Liver (tissue), 9 donors: Measurements from ENCODE around the gene PLEKHO2. TPM values are rescaled to one million over a fixed set of nuclear protein-coding genes. Genes with fewer than 3 reads are reported as not detected.

Experiments used
- DNase-seq: peaks from one replicate; pipeline ENCODE4 v3.0.0-alpha.2; 2017; ENCODE audit warnings: low spot score
- H3K27ac ChIP-seq, 2 donors: one replicate each; pipeline ENCODE4 v1.7.0; 2013; ENCODE audit warnings: inconsistent platforms in 2 of 2, low read length in 2 of 2, control low read depth in 1 of 2, low read depth in 1 of 2, mild to moderate bottlenecking in 1 of 2
- H3K27me3 ChIP-seq, 4 donors: one replicate each; pipeline versions ENCODE4 v1.6.1 to v1.7.0; 2013; ENCODE audit warnings: low read length in 3 of 4, inconsistent platforms in 1 of 4, mild to moderate bottlenecking in 1 of 4, moderate library complexity in 1 of 4; ENCODE audit not compliant: control insufficient read depth in 4 of 4, insufficient read depth in 4 of 4
- H3K36me3 ChIP-seq, 4 donors: one replicate each; pipeline versions ENCODE4 v1.6.1 to v1.7.0; 2013; ENCODE audit warnings: low read length in 3 of 4, mild to moderate bottlenecking in 3 of 4, low read depth in 1 of 4, moderate library complexity in 1 of 4; ENCODE audit not compliant: control insufficient read depth in 4 of 4, insufficient read depth in 3 of 4
- H3K4me1 ChIP-seq, 4 donors: one replicate each; pipeline versions ENCODE4 v1.6.1 to v1.7.0; 2013; ENCODE audit warnings: low read length in 3 of 4, mild to moderate bottlenecking in 3 of 4, moderate library complexity in 1 of 4; ENCODE audit not compliant: control insufficient read depth in 4 of 4, insufficient read depth in 4 of 4
- H3K4me3 ChIP-seq, 3 donors: one replicate each; pipeline versions ENCODE4 v1.6.1 to v1.7.0; 2013; ENCODE audit warnings: low read length in 3 of 3, control low read depth in 1 of 3, low read depth in 1 of 3, mild to moderate bottlenecking in 1 of 3
- H3K9ac ChIP-seq, 2 donors: one replicate each; pipeline ENCODE4 v1.7.0; 2013; ENCODE audit warnings: low read length in 2 of 2, mild to moderate bottlenecking in 2 of 2, moderate library complexity in 2 of 2, control low read depth in 1 of 2, low read depth in 1 of 2
- H3K9me3 ChIP-seq, 4 donors: one replicate each; pipeline versions ENCODE4 v1.6.1 to v1.7.0; 2013; ENCODE audit warnings: low read length in 3 of 4; ENCODE audit not compliant: control insufficient read depth in 4 of 4
- ATF3 ChIP-seq: IDR thresholded peaks from 2 replicates; pipeline ENCODE4 v1.6.1; 2016; ENCODE audit warnings: antibody characterized with exemption
- CTCF ChIP-seq: fragments of 150-350 bp; IDR thresholded peaks from 2 replicates; pipeline ENCODE4 v1.5.1; 2017; ENCODE audit warnings: improper control_type of control experiment, low read depth, low read length; ENCODE audit not compliant: missing input control
- EGR1 ChIP-seq, 2 donors: IDR thresholded peaks; 2 replicates each; pipeline ENCODE4 v1.6.1; 2016 to 2018; ENCODE audit warnings: antibody characterized with exemption in 2 of 2, low read depth in 2 of 2
- FOXA1 ChIP-seq: IDR thresholded peaks from 2 replicates; pipeline ENCODE4 v1.6.1; 2016; ENCODE audit warnings: antibody characterized with exemption
- FOXA2 ChIP-seq: IDR thresholded peaks from 2 replicates; pipeline ENCODE4 v1.6.1; 2016; ENCODE audit warnings: antibody characterized with exemption
- GABPA ChIP-seq, 2 donors: IDR thresholded peaks in 1 of 2; conservative IDR thresholded peaks in 1 of 2; 2 replicates each; pipeline ENCODE4 v1.6.1; 2016; ENCODE audit warnings: antibody characterized with exemption in 2 of 2, mild to moderate bottlenecking in 1 of 2, moderate library complexity in 1 of 2
- HNF4A ChIP-seq, 2 donors: conservative IDR thresholded peaks; 2 replicates each; pipeline ENCODE4 v1.6.1; 2016; ENCODE audit warnings: antibody characterized with exemption in 2 of 2, mild to moderate bottlenecking in 2 of 2
- HNF4G ChIP-seq: IDR thresholded peaks from 2 replicates; pipeline ENCODE4 v1.6.1; 2016; ENCODE audit warnings: antibody characterized with exemption
- JUND ChIP-seq, 2 donors: IDR thresholded peaks; 2 replicates each; pipeline ENCODE4 v1.6.1; 2016; ENCODE audit warnings: antibody characterized with exemption in 2 of 2
- MAX ChIP-seq: IDR thresholded peaks from 2 replicates; pipeline ENCODE4 v1.6.1; 2016; ENCODE audit warnings: antibody characterized with exemption
- NR2F2 ChIP-seq: IDR thresholded peaks from 2 replicates; pipeline ENCODE4 v1.6.1; 2016; ENCODE audit warnings: antibody characterized with exemption
- RAD21 ChIP-seq, 2 donors: IDR thresholded peaks; 2 replicates each; pipeline ENCODE4 v1.6.1; 2016; ENCODE audit warnings: antibody characterized with exemption in 2 of 2, mild to moderate bottlenecking in 2 of 2
- REST ChIP-seq: IDR thresholded peaks from 2 replicates; pipeline ENCODE4 v1.6.1; 2016; ENCODE audit warnings: antibody characterized with exemption, mild to moderate bottlenecking
- RXRA ChIP-seq, 2 donors: IDR thresholded peaks; 2 replicates each; pipeline ENCODE4 v1.6.1; 2017 to 2018; ENCODE audit warnings: antibody characterized with exemption in 2 of 2, mild to moderate bottlenecking in 1 of 2
- SP1 ChIP-seq: IDR thresholded peaks from 2 replicates; pipeline ENCODE4 v1.6.1; 2018; ENCODE audit warnings: antibody characterized with exemption, mild to moderate bottlenecking
- TAF1 ChIP-seq: conservative IDR thresholded peaks from 2 replicates; pipeline ENCODE4 v1.6.1; 2016; ENCODE audit warnings: antibody characterized with exemption, mild to moderate bottlenecking
- YY1 ChIP-seq: IDR thresholded peaks from 2 replicates; pipeline ENCODE4 v1.6.1; 2016; ENCODE audit warnings: antibody characterized with exemption, mild to moderate bottlenecking
- ZBTB33 ChIP-seq: IDR thresholded peaks from 2 replicates; pipeline ENCODE4 v1.6.1; 2016; ENCODE audit warnings: antibody characterized with exemption
- WGBS: extraction: QIAGEN DNeasy Blood & Tissue Kit; methylation state at CpG from one replicate; pipeline ENCODE4 v1.1.7; 2013; 5-methylcytosine and 5-hydroxymethylcytosine counted together
- polyA plus RNA-seq, 2 donors: library from polyadenylated mRNA; stranded (reverse) in 1 of 2; unstranded in 1 of 2; fragments of 200-250 nt in 1 of 2; fragments of >200 nt in 1 of 2; fragmentation: Nextera tagmentation in 1 of 2; extraction: Ambion mirVana in 1 of 2; gene quantifications; one replicate each; pipeline versions ENCODE4 v1.2.1 to v1.2.3, GENCODE V29; 2013 to 2015
- total RNA-seq, 2 donors: library from RNA; depleted of rRNA; stranded (reverse); fragments of >200 nt; gene quantifications; one replicate each; pipeline ENCODE4 v1.2.3, GENCODE V29; 2014
- donor health status: healthy.
- donor health status: healthy.
- donor health status: healthy.
- donor health status: healthy.
- donor health status: healthy.

Gene PLEKHO2
- total and polyA plus RNA-seq, 4 donors = 2.0 to 11.3 (median 8.5) TPM

GRCh38 chr15:64816452-64816851 lies 25.3 kb upstream of the PLEKHO2 start:
- Histone ChIP-seq H3K9me3 (no peaks in the 10 kb centered on the region), H3K27me3 (no peaks in the 10 kb centered on the region), H3K4me1 (peaks cover 0 to 3% (median 2%) of the 10 kb centered on the region in 4 donors), H3K9ac (no peak overlapping the region), H3K4me3 (no peak overlapping the region), H3K36me3 (no peaks in the 10 kb centered on the region), H3K27ac (no peak overlapping the region)
- DNase-seq = no peak
- TF ChIP-seq ZBTB33 (no peak), HNF4G (peak; percentile 81), TAF1 (no peak), GABPA (IDR thresholded peaks at IDR 0.05 in 1 of 2, conservative IDR thresholded peaks at IDR 0.05 in 1 of 2) (no peak), EGR1 (IDR thresholded peaks at IDR 0.05; ENCODE audit: low read depth in 2 of 2) (no peak), RAD21 (IDR thresholded peaks at IDR 0.05) (peak; percentile 66 to 68), RXRA (IDR thresholded peaks at IDR 0.05) (peak; percentile 62 to 77), HNF4A (conservative IDR thresholded peaks at IDR 0.05) (peak; percentile 95 to 96), JUND (IDR thresholded peaks at IDR 0.05) (no peak), SP1 (peak; percentile 81), FOXA1 (no peak), CTCF (no peak), YY1 (peak; percentile 82), FOXA2 (no peak), REST (peak; percentile 26), NR2F2 (no peak), ATF3 (no peak), MAX (no peak)
- WGBS = 48% methylated on average over 13 of the region's 13 CpGs
